Activated CD4-positive, alpha-beta T cell treated with anti-CD3 and anti-CD28 coated beads, Interleukin-2, amount 10 ng/mL, durations not matched to agents 7 days and 5 days (primary cell): ENCODE data around the gene PKD1. TPM values are rescaled to one million over a fixed set of nuclear protein-coding genes. Genes with fewer than 3 reads are reported as not detected.
A peak's percentile ranks its signal among the peaks of the same experiment; 100 is the strongest.

ENCODE experiments used
- CTCF ChIA-PET: fragments of 350-600 bp; sonication (Branson Sonifier 250); formaldehyde crosslinking; loops from one replicate; lab custom pipeline; 2021; ENCODE audit warnings: antibody characterized with exemption; lab: Charles Lee
- POLR2A ChIA-PET: fragments of 350-600 bp; sonication (Branson Sonifier 250); formaldehyde crosslinking; loops from one replicate; lab custom pipeline; 2021; ENCODE audit warnings: antibody characterized with exemption; lab: Charles Lee
- DNase-seq: peaks from one replicate; pipeline ENCODE4 v3.0.0-alpha.2; 2020
- H3K27ac Mint-ChIP-seq: one replicate; pipeline ENCODE4 v1.8.0; 2021; ENCODE audit warnings: mild to moderate bottlenecking, moderate library complexity, mixed read lengths
- H3K27me3 Mint-ChIP-seq: one replicate; pipeline ENCODE4 v1.8.0; 2021; ENCODE audit warnings: mixed read lengths
- H3K36me3 Mint-ChIP-seq: one replicate; pipeline ENCODE4 v1.8.0; 2021; ENCODE audit warnings: low read depth, mixed read lengths
- H3K4me1 Mint-ChIP-seq: one replicate; pipeline ENCODE4 v1.8.0; 2021; ENCODE audit warnings: mixed read lengths
- H3K4me3 Mint-ChIP-seq: one replicate; pipeline ENCODE4 v1.8.0; 2021; ENCODE audit warnings: mild to moderate bottlenecking, moderate library complexity, mixed read lengths
- H3K9me3 Mint-ChIP-seq: one replicate; pipeline ENCODE4 v1.8.0; 2021; ENCODE audit warnings: mixed read lengths
- total RNA-seq, 2 experiments: library from RNA; stranded (reverse); gene quantifications; one replicate each; pipeline ENCODE4 v1.2.3, GENCODE V29; 2021

Gene PKD1
- total RNA-seq, 2 experiments from 2014 or later, result 72.9 to 77.2 TPM

GRCh38 chr16:2071454-2072202 lies 64.1 kb downstream of the PKD1 start:
- Mint-ChIP-seq H3K27ac (no peak overlapping the region), H3K4me3 (no peak overlapping the region), H3K27me3 (no peaks in the 10 kb centered on the region), H3K9me3 (no peaks in the 10 kb centered on the region), H3K4me1 (no peaks in the 10 kb centered on the region), H3K36me3 (peaks cover 15% of the 10 kb centered on the region)
- ChIA-PET CTCF (interaction anchor here (1.2 kb wide), 1 partner anchor 12 kb away, joined by 3 read pairs; no protein-coding TSS in a partner anchor), POLR2A (no interaction called here)
- no peak for DNase-seq

DNA sequence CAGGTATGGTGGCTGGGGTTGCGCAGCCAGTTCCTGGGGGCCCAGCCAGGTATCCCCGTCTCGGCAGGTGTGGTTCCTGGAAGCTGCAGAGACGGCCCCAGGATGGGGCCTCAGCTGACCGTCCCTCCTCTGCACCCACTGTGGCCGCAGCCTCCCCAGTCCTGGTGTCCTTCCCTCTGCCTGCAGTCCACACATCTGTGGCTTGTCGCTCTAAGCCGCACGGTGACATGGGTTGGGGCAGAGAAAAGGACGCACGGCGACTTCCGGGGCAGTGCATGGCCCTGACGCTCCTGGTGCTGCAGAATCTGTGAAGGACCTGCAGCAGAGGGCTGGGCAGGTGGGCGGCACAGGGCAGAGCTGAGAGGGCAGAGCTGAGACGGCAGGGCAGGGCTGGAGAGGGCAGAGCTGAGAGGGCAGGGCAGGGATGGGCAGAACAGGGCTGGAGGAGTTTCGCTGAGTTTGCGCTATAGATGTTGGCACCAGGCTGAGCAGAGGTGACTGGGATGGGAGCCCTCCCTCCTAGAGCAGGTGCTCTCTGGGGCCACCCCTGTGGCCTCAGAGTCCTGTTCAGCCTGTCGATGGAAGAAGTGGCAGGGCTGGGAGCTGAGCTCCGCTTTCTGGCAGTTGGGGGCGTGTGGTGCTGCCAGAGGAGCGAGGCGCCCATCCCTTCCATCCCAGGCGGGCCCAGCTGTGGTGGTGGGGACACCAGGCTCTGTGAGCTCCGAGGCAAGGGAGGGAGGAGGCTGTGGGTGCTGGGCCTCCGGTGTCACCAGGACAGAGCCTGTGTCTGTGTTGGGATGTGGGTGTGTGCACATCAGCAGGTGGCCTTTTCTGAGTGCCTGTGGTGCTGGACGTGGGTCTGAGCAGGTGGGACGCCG lies 64.9 kb downstream of the PKD1 start:
- Mint-ChIP-seq H3K27ac (no peak overlapping the region), H3K36me3 (peaks cover 21% of the 10 kb centered on the region), H3K27me3 (no peaks in the 10 kb centered on the region), H3K4me3 (no peak overlapping the region), H3K4me1 (no peaks in the 10 kb centered on the region), H3K9me3 (no peaks in the 10 kb centered on the region)
- no peak for DNase-seq
- CTCF ChIA-PET, result interaction anchor here (1.2 kb wide), 1 partner anchor 13 kb away, joined by 3 read pairs; no protein-coding TSS in a partner anchor
- POLR2A ChIA-PET, result no interaction called here

DNA sequence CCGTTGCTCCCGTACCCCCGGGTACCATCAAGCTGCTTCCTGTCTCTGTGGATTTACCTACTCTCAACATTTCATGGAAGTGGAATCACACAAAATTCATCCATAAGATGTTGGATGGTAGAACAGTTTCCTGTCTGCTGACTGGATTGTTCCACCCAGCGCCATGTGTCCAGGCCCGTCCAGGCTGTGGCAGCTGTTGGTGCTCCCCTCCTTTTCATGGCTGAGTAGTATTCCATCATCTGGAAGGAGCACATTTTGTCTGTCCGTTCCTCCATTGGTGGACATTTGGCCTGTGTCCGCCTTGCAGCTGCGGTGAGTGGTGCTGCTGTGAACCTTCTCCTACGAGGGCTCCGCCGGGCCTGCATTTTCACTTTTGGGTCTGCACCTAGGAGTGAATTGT lies 69.6 kb downstream of the PKD1 start:
- POLR2A ChIA-PET, result no interaction called here

GRCh38 chr16:2064368-2064945 lies 71.2 kb downstream of the PKD1 start:
- peaks cover 13% of the 10 kb centered on the region for H3K36me3 Mint-ChIP-seq
- no peak for DNase-seq
- no peak overlapping the region for H3K4me3 Mint-ChIP-seq
- H3K4me1 Mint-ChIP-seq, result no peaks in the 10 kb centered on the region
- H3K27ac Mint-ChIP-seq, result no peak overlapping the region
- H3K27me3 Mint-ChIP-seq, result no peaks in the 10 kb centered on the region
- CTCF ChIA-PET, result no interaction called here
- no peaks in the 10 kb centered on the region for H3K9me3 Mint-ChIP-seq
- POLR2A ChIA-PET, result no interaction called here

More for the DNA sequence above, 69.6 kb downstream of the PKD1 start:
- H3K4me3 Mint-ChIP-seq, result no peak overlapping the region
- H3K36me3 Mint-ChIP-seq, result peaks cover 16% of the 10 kb centered on the region
- DNase-seq, result no peak
- no peaks in the 10 kb centered on the region for H3K9me3 Mint-ChIP-seq
- CTCF ChIA-PET, result no interaction called here
- no peak overlapping the region for H3K27ac Mint-ChIP-seq
- H3K4me1 Mint-ChIP-seq, result no peaks in the 10 kb centered on the region
- no peaks in the 10 kb centered on the region for H3K27me3 Mint-ChIP-seq

GRCh38 chr16:2063861-2064260 lies 71.8 kb downstream of the PKD1 start:
- Mint-ChIP-seq H3K27me3 (no peaks in the 10 kb centered on the region), H3K4me1 (no peaks in the 10 kb centered on the region), H3K9me3 (no peaks in the 10 kb centered on the region), H3K27ac (no peak overlapping the region), H3K36me3 (peaks cover 13% of the 10 kb centered on the region), H3K4me3 (no peak overlapping the region)
- DNase-seq, result no peak
- ChIA-PET CTCF (no interaction called here), POLR2A (no interaction called here)

GRCh38 chr16:2062801-2063200 lies 72.9 kb downstream of the PKD1 start:
- H3K27me3 Mint-ChIP-seq, result no peaks in the 10 kb centered on the region
- H3K9me3 Mint-ChIP-seq, result no peaks in the 10 kb centered on the region
- no peak for DNase-seq
- CTCF ChIA-PET, result interaction anchor here (1.1 to 1.3 kb wide), 2 partner anchors 11 to 12 kb away, joined by 3 read pairs; no protein-coding TSS in a partner anchor
- POLR2A ChIA-PET, result no interaction called here
- H3K4me1 Mint-ChIP-seq, result no peaks in the 10 kb centered on the region
- H3K4me3 Mint-ChIP-seq, result no peak overlapping the region
- H3K27ac Mint-ChIP-seq, result no peak overlapping the region
- H3K36me3 Mint-ChIP-seq, result peaks cover 9% of the 10 kb centered on the region

DNA sequence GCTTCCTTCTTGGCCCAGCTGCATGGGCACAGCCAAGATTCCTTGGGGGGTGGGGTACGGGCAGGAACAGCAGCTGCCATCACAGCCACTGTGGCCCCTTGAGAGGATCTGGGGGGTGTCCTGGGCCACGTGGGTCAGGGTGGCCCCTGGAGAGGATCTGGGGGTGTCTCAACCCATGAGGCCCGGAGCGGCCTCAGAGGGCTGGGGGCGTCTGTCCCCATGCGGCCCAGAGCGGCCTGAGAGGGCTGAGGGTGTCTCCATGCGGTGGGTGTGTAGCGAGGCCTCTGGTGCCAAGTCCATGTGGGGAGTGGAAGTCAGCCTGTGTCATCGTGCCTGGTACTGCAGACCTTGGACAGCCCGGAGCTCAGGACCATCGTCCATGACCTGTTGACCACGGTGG lies 74.2 kb downstream of the PKD1 start:
- Mint-ChIP-seq H3K4me3 (no peak overlapping the region), H3K4me1 (no peaks in the 10 kb centered on the region), H3K36me3 (peaks cover 7% of the 10 kb centered on the region), H3K9me3 (no peaks in the 10 kb centered on the region), H3K27ac (no peak overlapping the region), H3K27me3 (no peaks in the 10 kb centered on the region)
- POLR2A ChIA-PET, result no interaction called here
- DNase-seq, result no peak
- CTCF ChIA-PET, result interaction anchor here (1.2 to 1.5 kb wide), 2 partner anchors 12 to 29 kb away, joined by 3 to 4 read pairs; no protein-coding TSS in a partner anchor

DNA sequence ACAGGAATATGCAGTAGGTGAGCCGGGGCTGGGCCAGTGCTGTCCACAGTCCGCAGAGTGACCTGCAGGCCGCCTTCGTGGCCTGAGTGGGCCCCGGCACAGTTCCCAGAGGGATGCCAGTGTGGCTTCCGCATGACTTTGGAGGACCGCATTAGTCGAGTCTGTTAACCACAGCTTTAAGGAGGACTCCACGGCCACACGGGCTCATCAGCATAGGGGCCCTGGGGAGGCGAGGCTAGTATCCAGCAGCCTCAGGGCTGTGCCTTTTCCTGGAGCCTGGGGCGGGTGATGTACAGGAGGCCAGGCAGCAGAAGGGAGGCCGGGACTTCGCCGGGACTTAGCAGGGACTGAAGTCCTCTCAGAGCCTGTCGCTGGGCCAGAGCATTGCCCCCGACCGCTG lies 74.7 kb downstream of the PKD1 start:
- H3K9me3 Mint-ChIP-seq, result no peaks in the 10 kb centered on the region
- H3K4me3 Mint-ChIP-seq, result no peak overlapping the region
- H3K27me3 Mint-ChIP-seq, result no peaks in the 10 kb centered on the region
- ChIA-PET POLR2A (no interaction called here), CTCF (interaction anchor here (1.2 to 1.5 kb wide), 2 partner anchors 12 to 30 kb away, joined by 3 to 4 read pairs; no protein-coding TSS in a partner anchor)
- H3K27ac Mint-ChIP-seq, result no peak overlapping the region
- no peaks in the 10 kb centered on the region for H3K4me1 Mint-ChIP-seq
- no peak for DNase-seq
- H3K36me3 Mint-ChIP-seq, result peaks cover 4% of the 10 kb centered on the region

DNA sequence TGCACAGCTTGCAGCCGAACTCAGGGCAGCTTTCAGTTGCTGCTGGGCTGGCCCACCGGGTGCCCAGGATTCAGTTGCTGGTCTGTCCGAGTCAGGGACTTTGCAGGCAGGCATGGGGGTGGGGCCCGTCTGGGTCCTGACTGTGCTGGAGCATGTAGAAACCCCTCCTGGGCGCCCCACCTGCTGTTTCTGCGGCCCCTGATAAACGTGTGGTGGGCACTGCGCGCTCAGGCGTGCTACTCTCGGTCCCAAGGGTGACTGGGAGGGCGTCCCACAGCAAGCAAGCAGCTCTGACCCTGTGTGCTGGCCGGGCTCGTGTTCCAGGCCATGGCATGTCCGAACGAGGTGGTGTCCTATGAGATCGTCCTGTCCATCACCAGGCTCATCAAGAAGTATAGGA lies 75.4 kb downstream of the PKD1 start:
- H3K36me3 Mint-ChIP-seq, result no peaks in the 10 kb centered on the region
- no peak overlapping the region for H3K27ac Mint-ChIP-seq
- ChIA-PET POLR2A (no interaction called here), CTCF (no interaction called here)
- H3K27me3 Mint-ChIP-seq, result no peaks in the 10 kb centered on the region
- no peaks in the 10 kb centered on the region for H3K4me1 Mint-ChIP-seq
- H3K9me3 Mint-ChIP-seq, result no peaks in the 10 kb centered on the region
- DNase-seq, result no peak
- no peak overlapping the region for H3K4me3 Mint-ChIP-seq

DNA sequence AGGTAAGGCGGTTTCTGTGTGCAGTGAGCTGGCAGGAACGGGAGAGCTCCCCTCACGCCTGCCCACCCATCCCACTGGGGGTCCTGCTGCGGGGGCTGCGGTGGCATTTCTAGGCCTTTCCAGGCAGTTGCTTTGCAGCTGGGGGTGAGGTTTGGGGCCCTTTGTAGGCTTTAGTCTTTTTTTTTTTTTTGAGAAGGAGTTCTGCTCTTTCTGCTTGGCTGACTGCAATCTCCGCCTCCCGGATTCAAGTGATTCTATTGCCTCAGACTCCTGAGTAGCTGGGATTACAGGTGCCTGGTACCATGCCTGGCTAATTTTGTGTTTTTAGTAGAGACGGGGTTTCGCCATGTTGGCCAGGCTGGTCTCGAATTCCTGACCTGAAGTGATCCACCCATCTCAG lies 76.8 kb downstream of the PKD1 start:
- H3K9me3 Mint-ChIP-seq, result no peaks in the 10 kb centered on the region
- no peaks in the 10 kb centered on the region for H3K27me3 Mint-ChIP-seq
- DNase-seq, result no peak
- no peak overlapping the region for H3K4me3 Mint-ChIP-seq
- no peak overlapping the region for H3K27ac Mint-ChIP-seq
- H3K36me3 Mint-ChIP-seq, result no peaks in the 10 kb centered on the region
- no peaks in the 10 kb centered on the region for H3K4me1 Mint-ChIP-seq
- ChIA-PET POLR2A (no interaction called here), CTCF (interaction anchor here (0.6 kb wide), 1 partner anchor 540 kb away, joined by 3 read pairs; no protein-coding TSS in a partner anchor)

DNA sequence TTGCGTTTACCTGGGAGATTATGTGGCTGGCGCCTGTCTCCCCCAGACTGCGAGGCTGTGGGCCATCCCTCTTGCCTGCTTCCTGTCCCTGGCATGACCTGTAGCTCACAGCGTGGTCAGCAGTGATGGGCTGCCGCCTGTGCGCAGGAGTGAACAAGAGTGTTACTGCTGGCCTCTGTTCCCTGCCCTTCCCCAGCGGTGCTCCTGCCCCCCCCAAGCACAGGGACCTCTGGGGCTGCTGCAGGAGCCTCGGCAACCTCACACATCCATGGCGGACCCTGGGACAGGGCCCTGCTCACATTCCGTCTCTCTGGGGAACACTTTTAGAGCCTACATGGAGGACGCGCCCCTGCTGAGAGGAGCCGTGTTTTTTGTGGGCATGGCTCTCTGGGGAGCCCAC lies 77.3 kb downstream of the PKD1 start:
- H3K27ac Mint-ChIP-seq, result no peak overlapping the region
- no peaks in the 10 kb centered on the region for H3K4me1 Mint-ChIP-seq
- POLR2A ChIA-PET, result no interaction called here
- DNase-seq, result no peak
- CTCF ChIA-PET, result interaction anchor here (0.6 kb wide), 1 partner anchor 540 kb away, joined by 3 read pairs; no protein-coding TSS in a partner anchor
- H3K36me3 Mint-ChIP-seq, result no peaks in the 10 kb centered on the region
- no peaks in the 10 kb centered on the region for H3K27me3 Mint-ChIP-seq
- no peaks in the 10 kb centered on the region for H3K9me3 Mint-ChIP-seq
- H3K4me3 Mint-ChIP-seq, result no peak overlapping the region

DNA sequence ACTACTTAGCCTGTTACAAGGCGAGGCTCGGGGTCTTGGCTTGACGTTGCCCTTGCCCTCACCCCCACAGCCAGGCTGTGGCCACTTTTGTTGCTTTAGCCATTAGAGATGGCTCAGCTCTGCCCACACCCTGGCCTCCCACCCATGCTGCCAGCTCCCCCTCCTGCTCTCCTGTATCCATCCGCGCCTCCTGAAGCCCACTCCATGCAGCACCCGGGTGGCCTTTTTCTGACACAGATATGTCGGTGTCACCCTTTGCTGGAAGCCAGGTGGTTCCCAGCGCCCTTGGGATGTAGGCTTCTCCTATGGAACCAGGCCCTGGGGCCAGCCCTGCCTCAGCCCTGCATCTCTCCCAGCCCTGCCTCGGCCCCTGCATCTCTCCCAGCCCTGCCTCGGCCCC lies 78.3 kb downstream of the PKD1 start:
- Mint-ChIP-seq H3K4me3 (no peak overlapping the region), H3K27me3 (no peaks in the 10 kb centered on the region), H3K9me3 (no peaks in the 10 kb centered on the region), H3K27ac (peak overlapping the region; percentile 22), H3K4me1 (no peaks in the 10 kb centered on the region), H3K36me3 (no peaks in the 10 kb centered on the region)
- no peak for DNase-seq
- POLR2A ChIA-PET, result no interaction called here
- CTCF ChIA-PET, result interaction anchor here (1.8 kb wide), 1 partner anchor 11 kb away, joined by 4 read pairs; no protein-coding TSS in a partner anchor
